SJCRH30 (cell line): Measurements from ENCODE around the gene LPAR5. TPM values are rescaled to one million over a fixed set of nuclear protein-coding genes. Genes with fewer than 3 reads are reported as not detected.
A peak's percentile ranks its signal among the peaks of the same experiment; 100 is the strongest.

Experiments
- DNase-seq, 2 experiments: peaks; one replicate each; pipeline ENCODE4 v3.0.0-alpha.2; 2015 to 2020
- H3K27ac ChIP-seq: fragments of 250-450 bp; sonication (Bioruptor Pico); 2 replicates; pipeline ENCODE4 v1.5.1; 2020; ENCODE audit warnings: mild to moderate bottlenecking, moderate library complexity
- H3K27me3 ChIP-seq: fragments of 250-450 bp; sonication (Bioruptor Pico); 2 replicates; pipeline ENCODE4 v1.5.1; 2020; ENCODE audit warnings: mild to moderate bottlenecking, moderate library complexity
- H3K36me3 ChIP-seq: fragments of 250-450 bp; sonication (Bioruptor Pico); 2 replicates; pipeline ENCODE4 v1.5.1; 2020; ENCODE audit warnings: mild to moderate bottlenecking, moderate library complexity
- H3K4me1 ChIP-seq: fragments of 250-450 bp; sonication (Bioruptor Pico); 2 replicates; pipeline ENCODE4 v1.5.1; 2020; ENCODE audit warnings: mild to moderate bottlenecking, moderate library complexity
- H3K4me3 ChIP-seq: fragments of 250-450 bp; sonication (Bioruptor Pico); 2 replicates; pipeline ENCODE4 v1.5.1; 2020; ENCODE audit warnings: mild to moderate bottlenecking, moderate library complexity
- H3K9me3 ChIP-seq: fragments of 250-450 bp; sonication (Bioruptor Pico); replicated peaks from 2 replicates; pipeline ENCODE4 v1.5.1; 2020; ENCODE audit warnings: mild to moderate bottlenecking, moderate library complexity
- total RNA-seq: library from RNA; depleted of rRNA; stranded (reverse); fragments of >200 nt; shearing (Covaris generic); gene quantifications from 2 replicates; pipeline ENCODE4 v1.2.3, GENCODE V29; 2014; rRNA removed

The LPAR5 gene
- total RNA-seq, result not detected in 2 replicates

DNA sequence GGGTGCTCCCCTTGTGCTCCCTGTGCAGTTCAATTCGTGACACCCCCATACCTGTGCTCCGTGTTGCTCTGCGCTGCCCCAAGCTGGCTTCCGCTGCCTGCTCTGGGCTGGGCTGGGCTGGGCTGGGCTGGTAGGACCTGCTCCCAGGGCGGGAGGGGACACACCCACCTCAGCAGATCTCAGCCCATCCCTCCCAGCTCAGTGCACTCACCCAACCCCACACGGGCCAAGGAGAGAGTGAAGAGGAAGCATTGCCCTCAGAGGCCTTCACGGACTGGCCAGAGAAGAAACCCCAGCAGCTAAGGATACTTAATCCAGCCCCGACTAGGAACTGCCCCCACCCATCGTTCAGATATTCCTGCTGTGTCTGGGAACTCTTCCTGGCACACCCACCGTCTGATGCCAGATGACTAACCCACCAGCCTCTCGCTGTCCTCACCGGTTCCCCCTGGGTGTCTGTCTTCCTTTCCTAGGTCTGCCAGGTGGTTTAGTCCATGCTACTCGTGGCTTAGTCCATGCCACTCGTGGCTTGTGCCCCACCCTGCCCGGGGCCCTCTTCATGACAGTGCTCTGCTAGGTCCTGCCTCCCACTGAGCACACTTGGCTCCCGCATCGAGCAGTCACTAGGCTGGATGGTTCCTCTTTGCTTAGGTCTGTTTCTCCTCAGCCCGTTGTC, at the start of gene LPAR5:
TSS of gene LPAR5 (minus strand) at position 104 of the 676 bp plus-strand sequence. CDS start 14,711 bp downstream, outside the sequence.
- Histone ChIP-seq H3K4me3 (no peak within 1 kb of the TSS), H3K4me1 (no peaks in the 10 kb centered on the region; the same call in 1 of the 2 replicates), H3K36me3 (no peaks in the 10 kb centered on the region), H3K27ac (no peak within 1 kb of the TSS), H3K27me3 (no peaks in the 10 kb centered on the region), H3K9me3 (no peaks in the 10 kb centered on the region)
- no peak for DNase-seq

DNA sequence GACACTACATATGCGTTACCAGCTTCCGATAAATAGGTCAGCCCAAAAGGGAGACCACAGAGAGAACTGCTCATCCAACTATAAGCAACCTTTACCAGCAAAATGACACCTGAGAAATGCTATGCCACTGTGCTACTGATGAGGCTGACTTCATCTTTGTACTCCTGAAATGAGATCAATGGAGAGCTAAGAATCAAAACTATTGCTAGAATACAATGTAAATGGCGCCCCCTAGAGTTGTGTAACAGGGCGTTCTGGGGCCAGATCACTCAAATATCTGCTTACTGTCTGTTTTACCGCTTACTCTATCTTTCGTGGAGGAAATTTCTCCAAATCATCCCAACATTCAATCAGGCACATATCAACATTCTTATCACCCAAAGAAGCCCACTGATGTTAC, 48.9 kb upstream of the LPAR5 start:
- H3K27me3 ChIP-seq, result no peaks in the 10 kb centered on the region
- no peak overlapping the region for H3K4me3 ChIP-seq
- H3K4me1 ChIP-seq, result 0 out of 2 replicates have a peak, but pooled peaks cover 3% of the 10 kb centered on the region
- no peaks in the 10 kb centered on the region for H3K9me3 ChIP-seq
- peaks cover 15% of the 10 kb centered on the region; the same call in 1 of the 2 replicates for H3K36me3 ChIP-seq
- H3K27ac ChIP-seq, result no peak overlapping the region
- peak; percentile 35 to 79 for DNase-seq

DNA sequence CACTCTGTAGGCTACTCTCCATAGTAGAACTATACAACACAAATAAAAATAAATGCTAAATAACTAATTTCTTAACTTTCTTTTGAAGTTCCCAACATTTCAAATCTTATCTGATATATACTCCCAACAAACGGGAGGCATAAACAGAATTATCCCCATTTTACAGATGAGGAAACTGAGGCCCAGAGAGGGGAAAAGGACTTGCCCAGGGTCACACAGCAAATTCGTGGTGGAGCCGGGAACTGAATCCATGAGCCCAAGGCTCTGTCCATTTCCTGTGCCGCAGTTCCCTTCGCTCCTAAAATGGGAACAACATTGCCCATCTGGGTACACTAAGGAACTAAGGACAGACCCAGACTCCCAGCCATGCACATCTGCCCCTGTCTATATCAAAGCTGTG, 41.2 kb upstream of the LPAR5 start:
- Histone ChIP-seq H3K27me3 (no peaks in the 10 kb centered on the region), H3K9me3 (no peaks in the 10 kb centered on the region), H3K27ac (no peak overlapping the region), H3K4me1 (no peaks in the 10 kb centered on the region), H3K4me3 (no peak overlapping the region), H3K36me3 (peaks cover 80% of the 10 kb centered on the region)
- DNase-seq, result no peak

DNA sequence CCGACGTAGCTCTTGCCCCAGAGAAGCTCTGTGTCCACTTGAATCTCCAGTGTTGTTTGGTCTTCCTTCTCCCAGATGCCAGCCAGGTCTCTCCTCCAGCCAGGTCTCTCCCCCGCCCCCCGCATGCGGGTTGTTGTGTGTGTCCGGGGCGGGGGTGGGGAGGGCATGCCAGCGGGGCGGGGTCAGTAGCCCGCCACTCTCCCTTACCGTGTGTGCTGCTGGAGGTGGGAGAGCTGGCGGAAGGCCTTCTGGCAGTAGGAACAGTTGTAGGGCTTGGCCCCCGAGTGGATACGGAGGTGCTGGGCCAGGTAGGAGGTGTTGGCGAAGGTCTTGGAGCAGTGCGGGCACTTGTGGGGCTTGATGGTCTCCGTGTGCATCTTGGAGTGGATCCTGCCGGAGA, 36.4 kb upstream of the LPAR5 start:
- Histone ChIP-seq H3K9me3 (no peaks in the 10 kb centered on the region), H3K4me3 (no peak overlapping the region), H3K27me3 (no peaks in the 10 kb centered on the region), H3K4me1 (no peaks in the 10 kb centered on the region), H3K27ac (no peak overlapping the region), H3K36me3 (peaks cover 85% of the 10 kb centered on the region)
- no peak for DNase-seq

DNA sequence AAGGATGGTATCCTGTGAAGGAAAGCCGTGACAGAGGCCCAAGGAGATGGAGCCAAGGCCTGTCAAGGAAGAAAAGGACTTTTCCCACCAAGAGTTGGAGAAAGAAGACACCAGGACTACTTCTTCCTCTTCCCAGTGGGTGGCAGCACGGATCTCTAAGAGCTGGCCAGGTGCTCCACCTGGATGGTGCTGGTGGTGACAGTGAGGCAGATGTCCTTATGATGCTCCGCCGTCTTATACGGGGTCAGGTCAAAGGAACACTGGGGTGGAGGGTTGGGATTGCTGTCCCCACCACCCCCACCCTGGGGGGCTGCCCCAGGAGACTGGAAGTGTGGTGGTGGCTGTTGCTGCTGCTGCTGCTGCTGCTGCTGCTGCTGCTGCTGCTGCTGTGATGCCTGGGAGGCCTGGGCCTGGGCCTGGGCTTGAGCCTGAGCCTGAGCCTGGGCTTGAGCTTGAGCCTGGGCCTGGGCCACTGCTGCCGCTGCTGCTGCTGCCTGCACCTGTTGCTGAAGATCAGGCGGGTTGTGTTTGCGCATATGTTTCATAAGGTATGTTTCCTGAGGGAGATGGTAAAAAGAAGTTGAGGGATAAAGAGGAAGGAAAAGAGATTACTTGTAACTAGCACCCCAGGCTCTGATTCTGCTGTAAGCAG, 31.9 kb upstream of the LPAR5 start:
- H3K9me3 ChIP-seq, result no peaks in the 10 kb centered on the region

DNA sequence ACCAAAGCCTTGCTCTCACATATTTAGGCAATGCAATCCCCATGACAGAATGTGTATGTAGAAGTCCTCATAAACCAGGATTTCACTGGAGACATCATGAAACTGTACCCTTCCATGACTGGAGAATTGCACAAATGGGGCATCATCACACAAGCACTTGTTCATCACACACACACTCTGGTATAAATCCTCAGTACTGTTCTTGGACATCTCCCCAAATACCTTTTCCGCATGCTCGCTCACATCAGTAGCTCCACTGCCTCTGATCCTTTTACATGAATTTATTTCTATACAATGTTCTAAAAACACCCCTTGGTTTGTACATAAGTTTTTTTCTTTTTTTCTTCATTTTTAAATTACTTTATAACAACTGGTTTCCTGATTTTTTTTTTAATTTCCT, 30.5 kb upstream of the LPAR5 start:
- Histone ChIP-seq H3K9me3 (no peaks in the 10 kb centered on the region), H3K4me3 (no peak overlapping the region), H3K27ac (no peak overlapping the region), H3K4me1 (0 out of 2 replicates have a peak, but pooled peaks cover 3% of the 10 kb centered on the region), H3K27me3 (no peaks in the 10 kb centered on the region), H3K36me3 (peaks cover 38% of the 10 kb centered on the region)
- no peak for DNase-seq

More for the DNA sequence above, 31.9 kb upstream of the LPAR5 start:
- no peak for DNase-seq
- Histone ChIP-seq H3K27ac (no peak overlapping the region), H3K4me1 (no peaks in the 10 kb centered on the region), H3K27me3 (no peaks in the 10 kb centered on the region), H3K36me3 (peaks cover 50% of the 10 kb centered on the region), H3K4me3 (no peak overlapping the region)

DNA sequence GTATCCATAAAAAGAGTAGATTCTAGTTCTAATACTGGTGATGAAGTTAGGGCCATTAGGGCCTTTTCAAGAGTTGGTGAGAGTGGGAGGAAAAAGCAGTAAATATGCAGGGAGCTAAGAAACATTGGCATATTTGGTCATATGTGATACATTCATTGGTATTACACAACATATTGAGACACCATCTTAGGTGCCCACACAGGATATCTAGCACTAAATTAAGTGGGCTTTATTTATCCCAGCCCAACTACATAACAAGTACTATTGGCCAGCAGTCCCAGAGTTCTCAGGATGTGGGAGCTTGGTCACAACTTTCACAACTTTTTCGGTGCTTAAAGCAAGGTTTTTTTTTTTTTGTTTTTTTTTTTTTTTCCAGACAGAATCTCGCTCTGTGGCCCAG, 29.1 kb upstream of the LPAR5 start:
- Histone ChIP-seq H3K4me3 (no peak overlapping the region), H3K4me1 (0 out of 2 replicates have a peak, but pooled peaks cover 3% of the 10 kb centered on the region), H3K9me3 (no peaks in the 10 kb centered on the region), H3K27ac (no peak overlapping the region), H3K36me3 (peaks cover 27% of the 10 kb centered on the region), H3K27me3 (no peaks in the 10 kb centered on the region)
- no peak for DNase-seq

DNA sequence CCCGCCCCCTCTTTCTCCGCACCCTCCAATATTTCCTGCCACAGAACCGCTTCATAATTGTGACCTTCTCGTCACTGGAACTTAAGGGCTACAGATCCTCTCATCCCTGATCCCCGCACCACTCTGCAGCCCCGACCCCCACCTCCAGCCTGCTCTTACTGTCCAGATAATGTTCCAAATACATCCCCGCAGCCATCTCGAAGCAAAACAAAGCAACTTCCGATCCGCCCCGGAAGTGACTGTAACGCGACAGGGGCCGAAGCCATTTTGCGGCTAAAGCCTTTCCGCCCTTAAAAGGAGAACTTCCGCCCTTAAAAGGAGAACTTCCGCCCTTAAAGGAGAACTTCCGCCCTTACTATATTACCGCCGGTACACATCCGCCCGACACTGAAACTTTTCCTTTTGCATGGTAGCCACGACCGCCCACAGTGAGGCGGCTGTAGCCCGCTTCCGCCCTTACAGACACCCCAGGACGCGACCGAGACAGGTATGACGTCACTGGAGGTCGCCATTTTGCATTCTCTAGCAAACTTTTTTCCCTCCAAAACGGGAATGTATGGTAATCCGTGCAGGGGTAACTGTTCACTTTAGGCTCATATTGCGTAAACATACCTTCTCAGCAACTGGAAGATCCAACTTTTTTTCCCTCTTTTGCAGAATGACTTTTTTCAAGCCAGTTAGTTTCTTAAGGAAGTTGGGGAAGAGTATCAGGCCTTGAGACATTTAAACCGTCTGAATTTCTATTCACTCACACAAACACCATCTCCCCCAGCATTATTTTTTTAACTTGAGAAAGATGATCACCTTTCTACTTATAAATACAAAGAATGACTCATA, 27.4 kb upstream of the LPAR5 start, which contains the start of gene ING4:
TSS of gene ING4 (minus strand) at position 214 of the 837 bp plus-strand sequence. CDS start at position 196, 18 bp downstream.
- Histone ChIP-seq H3K4me1 (0 out of 2 replicates have a peak, but pooled peaks cover 3% of the 10 kb centered on the region), H3K36me3 (peaks cover 12% of the 10 kb centered on the region; the same call in 1 of the 2 replicates), H3K27ac (peak within 1 kb of the TSS; percentile 77), H3K4me3 (peak within 1 kb of the TSS; percentile 74), H3K27me3 (no peaks in the 10 kb centered on the region), H3K9me3 (no peaks in the 10 kb centered on the region)
- DNase-seq, result peak; percentile 99

DNA sequence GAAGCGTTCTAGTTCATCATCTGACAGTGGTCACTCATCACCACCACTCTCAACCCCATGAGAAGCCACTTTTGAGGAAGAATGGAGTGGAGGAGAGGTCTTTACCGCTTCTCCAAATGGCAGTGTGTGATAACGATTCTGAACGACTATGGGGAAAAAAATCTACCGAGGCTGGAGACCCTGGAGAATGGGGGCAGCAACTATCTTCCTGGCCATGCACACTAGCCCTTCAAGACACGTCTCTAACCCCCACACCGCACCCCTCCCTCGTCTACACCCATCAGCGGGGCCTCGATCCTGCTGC, 26.8 kb upstream of the LPAR5 start:
- no peak for DNase-seq
- Histone ChIP-seq H3K4me1 (0 out of 2 replicates have a peak, but pooled peaks cover 3% of the 10 kb centered on the region), H3K36me3 (peaks cover 9% of the 10 kb centered on the region; the same call in 1 of the 2 replicates), H3K27ac (peak overlapping the region; percentile 57), H3K27me3 (no peaks in the 10 kb centered on the region), H3K9me3 (no peaks in the 10 kb centered on the region), H3K4me3 (peak overlapping the region; percentile 74)

DNA sequence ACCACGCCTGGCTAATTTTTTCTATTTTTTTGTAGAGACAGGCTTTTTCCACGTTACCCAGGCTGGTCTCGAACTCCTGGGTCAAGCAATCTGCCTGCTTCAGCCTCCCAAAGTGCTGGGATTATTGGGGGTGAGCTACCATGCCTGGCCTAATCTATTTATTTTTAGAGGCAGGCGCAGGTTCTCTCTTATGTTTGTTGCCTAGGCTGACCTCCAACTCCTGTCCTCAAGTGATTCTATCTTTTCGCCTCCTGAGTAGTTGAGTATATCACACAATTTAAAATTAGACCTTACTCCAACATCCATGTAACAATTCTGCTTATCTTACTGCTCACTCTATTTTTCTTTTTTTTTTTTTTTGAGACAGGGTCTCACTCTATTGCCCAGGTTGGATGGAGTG, 18.2 kb upstream of the LPAR5 start:
- H3K4me1 ChIP-seq, result no peaks in the 10 kb centered on the region
- DNase-seq, result no peak
- H3K4me3 ChIP-seq, result no peak overlapping the region
- no peaks in the 10 kb centered on the region for H3K27me3 ChIP-seq
- H3K9me3 ChIP-seq, result no peaks in the 10 kb centered on the region
- H3K36me3 ChIP-seq, result peaks cover 15% of the 10 kb centered on the region
- H3K27ac ChIP-seq, result no peak overlapping the region

DNA sequence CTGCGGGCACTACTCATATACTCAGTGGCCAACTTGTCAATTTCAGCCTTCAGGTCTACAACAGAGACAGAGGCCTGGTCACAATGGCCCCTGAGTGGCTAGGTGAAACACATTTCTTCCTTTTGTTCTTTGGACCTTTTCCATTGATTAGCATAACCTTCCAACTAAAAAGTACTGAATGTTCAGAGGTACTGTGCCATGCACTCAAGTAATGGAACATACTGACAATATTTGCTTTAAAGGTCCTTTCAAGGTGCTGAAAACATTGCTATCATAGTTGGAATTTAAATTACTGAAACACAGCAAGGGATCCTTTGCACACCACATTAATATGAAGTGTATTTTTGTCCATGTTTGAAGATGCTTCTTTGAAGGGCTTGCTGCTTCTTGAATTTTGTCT, 17.6 kb upstream of the LPAR5 start:
- Histone ChIP-seq H3K36me3 (peaks cover 18% of the 10 kb centered on the region), H3K4me1 (no peaks in the 10 kb centered on the region), H3K27ac (no peak overlapping the region), H3K9me3 (no peaks in the 10 kb centered on the region), H3K4me3 (no peak overlapping the region), H3K27me3 (no peaks in the 10 kb centered on the region)
- DNase-seq, result no peak

DNA sequence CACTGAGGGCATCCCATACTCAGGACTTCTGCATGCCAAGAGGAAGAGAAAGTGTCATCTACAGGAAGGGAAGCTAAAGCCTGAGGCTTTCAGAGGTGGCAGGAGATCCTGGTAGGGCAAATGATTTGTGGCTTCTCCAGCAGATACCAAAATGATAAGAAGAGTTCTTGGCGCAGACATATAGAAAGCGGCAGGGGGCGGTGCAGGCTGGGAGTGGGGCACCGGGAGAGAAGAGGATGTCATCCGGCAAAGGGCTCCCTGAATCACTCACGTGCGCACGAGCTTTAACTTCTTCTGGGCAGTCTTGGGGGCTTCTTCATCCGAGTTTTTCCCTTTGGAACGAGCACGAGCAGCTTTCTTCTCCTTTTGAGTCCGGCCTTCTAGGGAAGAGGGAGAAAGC, 16.6 kb upstream of the LPAR5 start:
- Histone ChIP-seq H3K27ac (no peak overlapping the region), H3K36me3 (peaks cover 25% of the 10 kb centered on the region), H3K9me3 (no peaks in the 10 kb centered on the region), H3K27me3 (no peaks in the 10 kb centered on the region), H3K4me3 (no peak overlapping the region), H3K4me1 (no peaks in the 10 kb centered on the region)
- DNase-seq, result no peak

DNA sequence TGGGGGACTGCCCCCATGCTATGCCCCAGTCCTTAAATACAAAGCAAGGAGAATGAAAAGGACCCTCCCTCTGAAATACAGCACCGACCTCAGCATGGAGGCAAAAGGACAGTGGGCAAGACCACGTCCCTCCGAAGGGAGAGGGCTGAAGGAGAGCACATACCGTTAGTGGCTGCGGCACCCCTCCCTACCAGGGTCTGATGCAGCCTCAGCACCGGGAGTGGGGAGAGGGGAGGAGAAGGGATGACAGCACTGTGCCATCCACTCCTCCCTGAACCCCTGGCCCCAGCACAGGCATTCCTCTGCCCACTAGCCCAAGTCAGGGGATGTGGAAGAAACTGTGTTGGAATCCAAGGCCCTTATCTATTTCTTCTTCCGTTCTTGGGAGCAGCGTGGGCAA, 15.1 kb upstream of the LPAR5 start:
- Histone ChIP-seq H3K27me3 (no peaks in the 10 kb centered on the region), H3K36me3 (peaks cover 24% of the 10 kb centered on the region), H3K4me1 (no peaks in the 10 kb centered on the region), H3K4me3 (no peak overlapping the region), H3K9me3 (no peaks in the 10 kb centered on the region), H3K27ac (no peak overlapping the region)
- no peak for DNase-seq

DNA sequence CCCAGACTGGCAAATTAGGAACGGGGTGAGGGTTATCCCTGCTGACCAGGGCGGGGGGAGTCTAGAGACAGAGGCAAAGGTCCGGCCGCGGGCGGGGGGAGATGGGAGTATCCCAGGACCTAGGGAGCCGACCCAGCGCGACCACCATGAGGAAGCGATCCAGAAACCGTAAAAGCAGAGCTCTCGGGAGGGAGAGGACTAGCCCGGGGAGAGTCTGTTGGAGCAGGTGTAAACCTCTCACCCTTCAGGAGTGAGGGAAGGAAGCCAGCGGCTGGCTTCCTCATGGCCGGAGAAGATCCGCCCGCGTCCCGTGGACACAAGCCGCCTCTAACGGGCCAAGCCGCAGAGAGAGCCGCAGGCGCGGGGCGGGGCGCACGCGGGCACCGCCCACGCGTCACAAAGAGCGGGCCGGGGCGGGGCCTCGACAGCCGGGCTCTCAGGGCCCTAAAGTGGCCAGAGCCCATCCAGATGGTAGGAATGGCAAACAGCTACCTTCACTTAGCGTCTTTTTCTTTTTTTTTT, 11.4 kb upstream of the LPAR5 start, which contains the start of gene ACRBP:
TSS of gene ACRBP (minus strand) at position 350 of the 522 bp plus-strand sequence. CDS start at position 284, 66 bp downstream.
- Histone ChIP-seq H3K9me3 (peaks cover 5% of the 10 kb centered on the region; the same call in 1 of the 2 replicates), H3K4me1 (no peaks in the 10 kb centered on the region), H3K4me3 (no peak within 1 kb of the TSS), H3K27me3 (no peaks in the 10 kb centered on the region), H3K36me3 (peaks cover 13% of the 10 kb centered on the region), H3K27ac (no peak within 1 kb of the TSS)
- no peak for DNase-seq
